Activated CD8-positive, alpha-beta T cell treated with anti-CD3 and anti-CD28 coated beads for 36 hours (primary cell): ENCODE measurements around the gene TUNAR. TPM values are rescaled to one million over a fixed set of nuclear protein-coding genes. Genes with fewer than 3 reads are reported as not detected.

Experiments
- ATAC-seq: fragments of 200-7000 bp; cut with Tn5 transposase; one replicate; pipeline ENCODE4 v1.10.0; 2021; ENCODE audit warnings: mild to moderate bottlenecking, moderate library complexity
- CTCF ChIA-PET: fragments of 350-600 bp; sonication (Branson Sonifier 250); formaldehyde crosslinking; loops from one replicate; lab custom pipeline; 2021; ENCODE audit warnings: antibody characterized with exemption; lab: Charles Lee
- POLR2A ChIA-PET: fragments of 350-600 bp; sonication (Branson Sonifier 250); formaldehyde crosslinking; loops from one replicate; lab custom pipeline; 2021; ENCODE audit warnings: antibody characterized with exemption; lab: Charles Lee
- DNase-seq: peaks from one replicate; pipeline ENCODE4 v3.0.0-alpha.2; 2020
- H3K27ac Mint-ChIP-seq: one replicate; pipeline ENCODE4 v1.8.0; 2021; ENCODE audit warnings: mild to moderate bottlenecking, mixed read lengths
- H3K27me3 Mint-ChIP-seq: one replicate; pipeline ENCODE4 v1.8.0; 2021; ENCODE audit warnings: mixed read lengths
- H3K36me3 Mint-ChIP-seq: one replicate; pipeline ENCODE4 v1.8.0; 2021; ENCODE audit warnings: low read depth, mixed read lengths
- H3K4me1 Mint-ChIP-seq: one replicate; pipeline ENCODE4 v1.8.0; 2021; ENCODE audit warnings: low read depth, mixed read lengths
- H3K4me3 Mint-ChIP-seq: one replicate; pipeline ENCODE4 v1.8.0; 2021; ENCODE audit warnings: mild to moderate bottlenecking, moderate library complexity, mixed read lengths
- H3K9me3 Mint-ChIP-seq: one replicate; pipeline ENCODE4 v1.8.0; 2021; ENCODE audit warnings: mixed read lengths
- intact Hi-C: fragments of 100-400 bp; cut with micrococcal nuclease; formaldehyde crosslinking; loops from one replicate; pipeline ENCODE4 v1.10.0; 2022
- total RNA-seq, 2 experiments: library from RNA; stranded (reverse); gene quantifications; one replicate each; pipeline ENCODE4 v1.2.3, GENCODE V29; 2021
- TF ChIP-seq, protein P1 (sequence below): fragments of 200-600 bp; IDR thresholded peaks from one replicate; pipeline ENCODE4 v1.8.0; 2022; ENCODE audit warnings: antibody characterized with exemption, mild to moderate bottlenecking

The TUNAR gene
- total RNA-seq, 2 experiments from 2014 or later, result not detected

DNA sequence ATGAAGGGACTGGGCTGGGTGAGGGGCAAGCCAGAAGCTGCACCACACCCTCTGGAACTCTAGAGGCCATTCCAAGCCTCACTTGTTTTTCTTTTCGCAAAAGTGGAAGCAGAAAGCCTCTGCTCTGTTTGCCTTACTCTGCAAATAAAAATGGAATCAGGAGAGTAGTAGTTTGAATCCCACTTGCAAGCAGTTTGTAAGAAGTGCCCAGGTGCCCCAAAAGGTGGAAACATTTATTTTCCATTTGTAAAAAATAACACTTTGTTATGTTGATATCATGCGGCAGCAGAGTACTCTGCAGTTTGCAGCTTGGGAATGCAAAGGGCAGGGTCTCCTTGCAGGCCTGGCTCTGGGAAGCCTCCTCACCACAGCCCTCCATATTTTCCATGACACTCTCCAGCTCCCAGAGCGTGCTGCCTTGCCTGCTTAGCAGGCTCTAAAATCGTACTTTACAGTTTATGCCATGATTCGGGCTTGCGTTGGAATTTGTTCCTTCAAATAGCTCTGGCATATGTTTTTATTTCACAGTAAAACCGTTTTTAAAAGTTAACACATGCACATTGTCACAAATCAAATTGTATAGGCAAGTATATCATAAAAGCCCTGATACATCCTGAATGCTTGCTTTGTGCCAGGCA is 20.0 kb downstream of the TUNAR start:
- DNase-seq (no peak), ATAC-seq (no peak)
- peaks cover 7% of the 10 kb centered on the region for H3K27me3 Mint-ChIP-seq
- no peaks in the 10 kb centered on the region for H3K36me3 Mint-ChIP-seq
- ChIA-PET POLR2A (no interaction called here), CTCF (no interaction called here)
- no peaks in the 10 kb centered on the region for H3K4me1 Mint-ChIP-seq
- no peak overlapping the region for H3K27ac Mint-ChIP-seq
- no peaks in the 10 kb centered on the region for H3K9me3 Mint-ChIP-seq
- TF ChIP-seq, protein P1, sequence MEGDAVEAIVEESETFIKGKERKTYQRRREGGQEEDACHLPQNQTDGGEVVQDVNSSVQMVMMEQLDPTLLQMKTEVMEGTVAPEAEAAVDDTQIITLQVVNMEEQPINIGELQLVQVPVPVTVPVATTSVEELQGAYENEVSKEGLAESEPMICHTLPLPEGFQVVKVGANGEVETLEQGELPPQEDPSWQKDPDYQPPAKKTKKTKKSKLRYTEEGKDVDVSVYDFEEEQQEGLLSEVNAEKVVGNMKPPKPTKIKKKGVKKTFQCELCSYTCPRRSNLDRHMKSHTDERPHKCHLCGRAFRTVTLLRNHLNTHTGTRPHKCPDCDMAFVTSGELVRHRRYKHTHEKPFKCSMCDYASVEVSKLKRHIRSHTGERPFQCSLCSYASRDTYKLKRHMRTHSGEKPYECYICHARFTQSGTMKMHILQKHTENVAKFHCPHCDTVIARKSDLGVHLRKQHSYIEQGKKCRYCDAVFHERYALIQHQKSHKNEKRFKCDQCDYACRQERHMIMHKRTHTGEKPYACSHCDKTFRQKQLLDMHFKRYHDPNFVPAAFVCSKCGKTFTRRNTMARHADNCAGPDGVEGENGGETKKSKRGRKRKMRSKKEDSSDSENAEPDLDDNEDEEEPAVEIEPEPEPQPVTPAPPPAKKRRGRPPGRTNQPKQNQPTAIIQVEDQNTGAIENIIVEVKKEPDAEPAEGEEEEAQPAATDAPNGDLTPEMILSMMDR, result no peak
- no peak overlapping the region for H3K4me3 Mint-ChIP-seq
- intact Hi-C loops, result no loop called here

DNA sequence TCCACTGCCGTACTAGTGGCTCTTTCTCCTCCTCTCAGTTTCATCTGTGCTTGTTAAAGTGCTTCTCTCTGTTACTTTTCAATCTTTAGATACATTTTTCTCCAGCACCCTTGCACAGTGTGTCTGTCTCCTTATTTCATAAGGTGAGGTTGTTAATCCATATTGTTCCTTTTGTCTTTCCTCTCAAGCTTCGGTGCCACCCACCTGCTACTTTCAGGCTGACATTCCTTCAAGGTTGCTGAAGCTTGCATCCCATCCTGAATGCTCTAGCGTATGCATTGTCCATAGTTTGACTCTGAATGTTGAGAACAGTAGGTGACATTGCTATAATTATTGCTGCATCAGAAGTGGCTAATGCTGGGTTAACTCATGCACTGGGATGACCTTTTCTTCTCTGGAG is 20.6 kb downstream of the TUNAR start:
- TF ChIP-seq, protein P1, result no peak
- intact Hi-C loops, result no loop called here
- Mint-ChIP-seq H3K27ac (no peak overlapping the region), H3K36me3 (no peaks in the 10 kb centered on the region), H3K9me3 (no peaks in the 10 kb centered on the region), H3K4me3 (no peak overlapping the region), H3K4me1 (no peaks in the 10 kb centered on the region), H3K27me3 (peaks cover 10% of the 10 kb centered on the region)
- DNase-seq (no peak), ATAC-seq (no peak)
- CTCF ChIA-PET, result no interaction called here
- POLR2A ChIA-PET, result no interaction called here

DNA sequence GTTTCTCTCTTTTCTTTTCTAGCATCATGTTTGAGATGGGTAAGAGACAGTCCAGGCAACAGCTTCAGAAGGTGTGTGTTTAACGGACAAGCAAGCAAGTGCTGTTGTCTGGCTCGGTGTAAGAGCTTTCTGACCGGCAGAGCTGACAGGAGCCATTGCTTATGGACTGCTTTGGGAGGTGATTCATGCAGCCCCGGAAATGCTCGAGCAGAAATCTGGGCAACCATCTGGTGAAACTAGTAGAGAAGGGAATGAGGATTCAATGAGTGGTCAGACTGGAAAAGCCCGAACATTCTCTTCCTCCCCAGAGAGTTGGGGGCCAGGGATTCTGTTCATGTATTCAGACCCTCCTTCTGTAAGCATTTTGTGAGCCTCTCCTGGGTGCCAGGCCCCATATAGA is 24.4 kb downstream of the TUNAR start:
- ChIA-PET CTCF (no interaction called here), POLR2A (no interaction called here)
- Mint-ChIP-seq H3K4me1 (no peaks in the 10 kb centered on the region), H3K36me3 (no peaks in the 10 kb centered on the region), H3K27me3 (peaks cover 15% of the 10 kb centered on the region), H3K4me3 (no peak overlapping the region), H3K27ac (no peak overlapping the region), H3K9me3 (no peaks in the 10 kb centered on the region)
- no peak for DNase-seq
- ATAC-seq, result no peak
- intact Hi-C loops, result no loop called here
- TF ChIP-seq, protein P1, result no peak

GRCh38 chr14:95902273-95902826 is 25.7 kb downstream of the TUNAR start:
- ChIA-PET POLR2A (interaction anchor here (0.9 kb wide), 1 partner anchor 12 kb away, joined by 4 read pairs; no protein-coding TSS in a partner anchor), CTCF (interaction anchor here (1.3 kb wide), 1 partner anchor 342 kb away, joined by 5 read pairs; no protein-coding TSS in a partner anchor)
- Mint-ChIP-seq H3K4me3 (no peak overlapping the region), H3K27ac (no peak overlapping the region), H3K36me3 (no peaks in the 10 kb centered on the region), H3K4me1 (no peaks in the 10 kb centered on the region), H3K27me3 (peaks cover 15% of the 10 kb centered on the region), H3K9me3 (no peaks in the 10 kb centered on the region)
- ATAC-seq (no peak), DNase-seq (no peak)
- TF ChIP-seq, protein P1, result no peak
- intact Hi-C loops, result no loop called here

DNA sequence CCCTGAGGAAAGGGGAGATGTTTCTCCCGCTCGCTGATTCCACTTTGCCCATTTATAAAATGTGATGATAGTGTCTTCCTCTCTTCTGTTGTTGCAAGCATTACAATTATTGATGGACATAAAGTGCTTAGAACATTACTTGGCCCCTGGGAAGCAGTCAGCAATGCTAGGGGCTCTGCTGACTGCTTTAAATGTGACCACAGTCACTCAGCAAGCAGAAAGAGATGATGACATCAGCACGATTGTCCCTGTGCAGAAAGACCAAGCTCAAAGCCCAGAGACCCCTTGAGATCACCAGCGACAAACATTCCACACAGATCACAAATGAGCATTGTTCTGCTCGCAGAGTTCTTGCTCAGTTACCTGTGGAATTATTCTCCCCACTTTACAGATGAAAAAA is 26.5 kb downstream of the TUNAR start:
- no peak for DNase-seq
- H3K4me1 Mint-ChIP-seq, result no peaks in the 10 kb centered on the region
- H3K27me3 Mint-ChIP-seq, result peaks cover 15% of the 10 kb centered on the region
- intact Hi-C loops, result no loop called here
- ChIA-PET CTCF (interaction anchor here (1.3 kb wide), 1 partner anchor 343 kb away, joined by 5 read pairs; no protein-coding TSS in a partner anchor), POLR2A (no interaction called here)
- H3K36me3 Mint-ChIP-seq, result no peaks in the 10 kb centered on the region
- no peak overlapping the region for H3K4me3 Mint-ChIP-seq
- no peak for ATAC-seq
- no peak overlapping the region for H3K27ac Mint-ChIP-seq
- TF ChIP-seq, protein P1, result no peak
- no peaks in the 10 kb centered on the region for H3K9me3 Mint-ChIP-seq
